ENCODE data around the gene SH3PXD2A.

SH3PXD2A gene

GRCh38 chr10:103836273-103836672 is 19.1 kb downstream of the SH3PXD2A start:
- TF ChIP-seq, protein P1, sequence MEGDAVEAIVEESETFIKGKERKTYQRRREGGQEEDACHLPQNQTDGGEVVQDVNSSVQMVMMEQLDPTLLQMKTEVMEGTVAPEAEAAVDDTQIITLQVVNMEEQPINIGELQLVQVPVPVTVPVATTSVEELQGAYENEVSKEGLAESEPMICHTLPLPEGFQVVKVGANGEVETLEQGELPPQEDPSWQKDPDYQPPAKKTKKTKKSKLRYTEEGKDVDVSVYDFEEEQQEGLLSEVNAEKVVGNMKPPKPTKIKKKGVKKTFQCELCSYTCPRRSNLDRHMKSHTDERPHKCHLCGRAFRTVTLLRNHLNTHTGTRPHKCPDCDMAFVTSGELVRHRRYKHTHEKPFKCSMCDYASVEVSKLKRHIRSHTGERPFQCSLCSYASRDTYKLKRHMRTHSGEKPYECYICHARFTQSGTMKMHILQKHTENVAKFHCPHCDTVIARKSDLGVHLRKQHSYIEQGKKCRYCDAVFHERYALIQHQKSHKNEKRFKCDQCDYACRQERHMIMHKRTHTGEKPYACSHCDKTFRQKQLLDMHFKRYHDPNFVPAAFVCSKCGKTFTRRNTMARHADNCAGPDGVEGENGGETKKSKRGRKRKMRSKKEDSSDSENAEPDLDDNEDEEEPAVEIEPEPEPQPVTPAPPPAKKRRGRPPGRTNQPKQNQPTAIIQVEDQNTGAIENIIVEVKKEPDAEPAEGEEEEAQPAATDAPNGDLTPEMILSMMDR (IDR thresholded peaks at IDR 0.05): no peak
- H3K9me3 ChIP-seq: no peaks in the 10 kb centered on the region
- no peak overlapping the region for H3K27ac ChIP-seq
- H3K4me1 ChIP-seq: peaks cover 0 to 57% (median 39%) of the 10 kb centered on the region in 4 donors
- DNase-seq: peak in 1 of 2 donors; percentile 17
- no peaks in the 10 kb centered on the region for H3K36me3 ChIP-seq
- no peaks in the 10 kb centered on the region for H3K27me3 ChIP-seq
- no peak overlapping the region for H3K4me3 ChIP-seq
- intact Hi-C loops (cut with DNase I; ENCODE audit: low total_unique reads): no loop called here

DNA sequence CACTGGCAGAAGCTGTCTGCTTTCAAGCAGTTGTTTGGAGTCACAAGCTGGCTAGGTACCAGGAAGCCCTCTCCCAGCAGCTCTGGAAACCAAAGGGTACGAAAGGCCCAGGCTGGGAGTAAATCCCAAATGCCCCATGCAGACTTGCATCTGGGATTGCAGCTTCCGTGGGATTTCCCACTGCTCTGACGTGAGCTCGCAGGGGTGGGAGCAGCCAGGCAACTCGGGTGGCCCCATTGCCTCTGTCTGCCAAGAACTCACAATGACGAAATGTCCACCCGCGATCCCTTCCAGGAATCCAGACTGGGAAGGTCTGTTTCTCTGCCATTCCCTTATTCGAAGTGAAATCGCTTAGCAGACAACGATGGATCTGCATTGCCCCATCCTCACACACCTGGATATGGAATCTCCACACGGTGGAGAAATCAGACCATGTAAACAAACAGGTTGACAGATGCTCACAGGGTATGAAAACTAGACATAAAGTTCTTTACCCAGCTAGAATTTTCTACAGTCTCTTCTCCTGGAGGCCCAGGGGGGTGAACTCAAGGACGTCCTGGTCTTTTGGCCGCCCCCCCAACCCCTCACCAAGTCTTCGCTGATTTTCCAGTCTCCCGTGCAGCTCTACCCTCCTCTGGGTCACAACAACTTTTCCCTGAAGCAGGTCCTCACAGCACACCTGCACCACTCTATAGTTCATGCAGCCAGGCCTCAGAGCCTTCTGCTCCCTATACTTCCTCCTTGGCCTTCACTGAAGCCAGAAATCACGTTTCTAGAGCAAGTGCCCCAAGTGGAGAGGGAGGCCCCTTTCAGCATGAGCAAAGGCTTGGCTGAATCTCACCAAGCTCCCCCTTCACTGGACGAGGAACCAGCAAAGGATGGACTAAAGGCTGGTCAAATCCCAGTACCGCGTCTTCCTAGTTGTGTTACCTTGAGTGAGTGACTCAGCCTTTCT is 20.0 kb downstream of the SH3PXD2A start:
- H3K4me3 ChIP-seq: no peak overlapping the region
- H3K9me3 ChIP-seq: no peaks in the 10 kb centered on the region
- H3K27ac ChIP-seq: peak overlapping the region; percentile 41 to 49
- TF ChIP-seq, protein P1 (IDR thresholded peaks at IDR 0.05): no peak
- no peaks in the 10 kb centered on the region for H3K27me3 ChIP-seq
- intact Hi-C loops (cut with DNase I; ENCODE audit: low total_unique reads): no loop called here
- DNase-seq: peak; percentile 74 to 91
- no peaks in the 10 kb centered on the region for H3K36me3 ChIP-seq
- peaks cover 0 to 53% (median 39%) of the 10 kb centered on the region in 4 donors for H3K4me1 ChIP-seq

- peak overlapping the region; percentile 41 to 49 for H3K27ac ChIP-seq
- peaks cover 0 to 45% (median 33%) of the 10 kb centered on the region in 4 donors for H3K4me1 ChIP-seq
- intact Hi-C loops (cut with DNase I; ENCODE audit: low total_unique reads): no loop called here
- no peak overlapping the region for H3K4me3 ChIP-seq
- H3K9me3 ChIP-seq: no peaks in the 10 kb centered on the region
- no peaks in the 10 kb centered on the region for H3K27me3 ChIP-seq
- TF ChIP-seq, protein P1 (IDR thresholded peaks at IDR 0.05): no peak
- H3K36me3 ChIP-seq: no peaks in the 10 kb centered on the region
- no peak for DNase-seq
Observed at GRCh38 chr10:103834436-103835095, 20.8 kb downstream of the SH3PXD2A start.

- peaks cover 0 to 38% (median 26%) of the 10 kb centered on the region in 4 donors for H3K4me1 ChIP-seq
- intact Hi-C loops (cut with DNase I; ENCODE audit: low total_unique reads): no loop called here
- TF ChIP-seq, protein P1 (IDR thresholded peaks at IDR 0.05): no peak
- H3K27me3 ChIP-seq: no peaks in the 10 kb centered on the region
- H3K36me3 ChIP-seq: no peaks in the 10 kb centered on the region
- no peak overlapping the region for H3K4me3 ChIP-seq
- peak overlapping the region; percentile 0 to 41 for H3K27ac ChIP-seq
- DNase-seq: peak; percentile 76 to 86
- H3K9me3 ChIP-seq: no peaks in the 10 kb centered on the region
Observed at GRCh38 chr10:103833731-103834365, 21.5 kb downstream of the SH3PXD2A start.

GRCh38 chr10:103832806-103833205 is 22.6 kb downstream of the SH3PXD2A start:
- Histone ChIP-seq H3K4me3 (no peak overlapping the region), H3K9me3 (no peaks in the 10 kb centered on the region), H3K36me3 (no peaks in the 10 kb centered on the region), H3K27ac (no peak overlapping the region), H3K27me3 (no peaks in the 10 kb centered on the region), H3K4me1 (peaks cover 0 to 30% (median 21%) of the 10 kb centered on the region in 4 donors)
- intact Hi-C loops (cut with DNase I; ENCODE audit: low total_unique reads): no loop called here
- TF ChIP-seq, protein P1 (IDR thresholded peaks at IDR 0.05): no peak
- DNase-seq: no peak

Measured in tibial artery (tissue), 4 donors.